Nephron (organoid): ENCODE data around the gene MECP2.

ENCODE experiments used
- H3K27ac Mint-ChIP-seq, 3 experiments: 2 replicates each; pipeline ENCODE4 v1.8.0; 2020; ENCODE audit warnings: mixed read lengths in 3 of 3, mild to moderate bottlenecking in 2 of 3, moderate library complexity in 1 of 3
- H3K27me3 Mint-ChIP-seq: 2 replicates; pipeline ENCODE4 v1.8.0; 2021; ENCODE audit warnings: low read depth, mild to moderate bottlenecking, moderate library complexity, mixed read lengths
- H3K36me3 Mint-ChIP-seq: 2 replicates; pipeline ENCODE4 v1.8.0; 2020; ENCODE audit warnings: low read depth, mixed read lengths
- H3K4me1 Mint-ChIP-seq: 2 replicates; pipeline ENCODE4 v1.8.0; 2020; ENCODE audit warnings: mixed read lengths
- H3K4me3 Mint-ChIP-seq, 3 experiments: 2 replicates each; pipeline ENCODE4 v1.8.0; 2020; ENCODE audit warnings: mild to moderate bottlenecking in 3 of 3, mixed read lengths in 3 of 3, moderate library complexity in 2 of 3
- H3K9me3 Mint-ChIP-seq: 2 replicates; pipeline ENCODE4 v1.8.0; 2020; ENCODE audit warnings: mixed read lengths
- TF ChIP-seq, protein P1 (sequence below), 3 experiments: fragments of 200-600 bp; sonication (generic); IDR thresholded peaks; one replicate each; pipeline ENCODE4 v1.5.0; 2021; ENCODE audit warnings: antibody characterized with exemption in 3 of 3; ENCODE audit not compliant: unreplicated experiment in 3 of 3

Gene MECP2

DNA sequence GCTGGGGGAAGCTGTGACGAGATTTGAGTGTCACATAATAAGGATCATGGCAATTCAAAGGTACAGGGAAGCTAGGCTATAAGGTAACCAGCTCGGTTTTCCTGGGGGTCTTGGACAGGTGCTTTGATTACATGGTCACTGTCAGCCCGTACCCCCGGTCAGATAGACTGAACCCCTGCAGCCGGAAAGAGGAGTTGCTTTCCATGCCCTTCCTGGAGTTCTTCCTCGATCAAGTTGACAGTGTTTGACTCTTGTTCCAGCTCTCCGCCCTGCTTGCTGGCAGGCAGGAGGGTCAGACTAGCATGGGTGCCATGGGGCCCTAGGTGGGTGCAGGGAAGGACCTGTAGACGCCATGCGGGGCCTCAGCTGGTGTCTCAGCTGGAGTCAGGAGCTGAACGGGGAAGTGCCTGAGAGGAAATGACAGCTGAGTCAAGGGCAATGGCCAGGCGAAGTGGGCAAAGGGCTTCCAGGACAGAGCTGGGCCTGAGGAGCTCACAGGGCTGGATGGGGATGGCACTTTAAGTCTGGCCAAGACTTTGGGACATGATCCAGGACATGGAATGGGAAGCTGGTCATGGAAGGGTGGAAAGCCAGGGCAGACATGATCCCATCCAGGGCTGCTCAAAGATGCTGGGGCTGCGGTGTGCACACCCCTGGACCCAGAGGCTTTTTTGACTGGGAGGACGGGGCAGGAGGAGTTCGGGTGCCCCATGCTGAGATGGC, 123.4 kb downstream of the MECP2 start:
- Mint-ChIP-seq H3K4me3 (peak overlapping the region; percentile 91 to 98 (median 92)), H3K27ac (peak overlapping the region; percentile 99 to 100 (median 100)), H3K9me3 (no peaks in the 10 kb centered on the region), H3K27me3 (no peaks in the 10 kb centered on the region), H3K36me3 (no peaks in the 10 kb centered on the region), H3K4me1 (peaks cover 32% of the 10 kb centered on the region)
- TF ChIP-seq, protein P1, sequence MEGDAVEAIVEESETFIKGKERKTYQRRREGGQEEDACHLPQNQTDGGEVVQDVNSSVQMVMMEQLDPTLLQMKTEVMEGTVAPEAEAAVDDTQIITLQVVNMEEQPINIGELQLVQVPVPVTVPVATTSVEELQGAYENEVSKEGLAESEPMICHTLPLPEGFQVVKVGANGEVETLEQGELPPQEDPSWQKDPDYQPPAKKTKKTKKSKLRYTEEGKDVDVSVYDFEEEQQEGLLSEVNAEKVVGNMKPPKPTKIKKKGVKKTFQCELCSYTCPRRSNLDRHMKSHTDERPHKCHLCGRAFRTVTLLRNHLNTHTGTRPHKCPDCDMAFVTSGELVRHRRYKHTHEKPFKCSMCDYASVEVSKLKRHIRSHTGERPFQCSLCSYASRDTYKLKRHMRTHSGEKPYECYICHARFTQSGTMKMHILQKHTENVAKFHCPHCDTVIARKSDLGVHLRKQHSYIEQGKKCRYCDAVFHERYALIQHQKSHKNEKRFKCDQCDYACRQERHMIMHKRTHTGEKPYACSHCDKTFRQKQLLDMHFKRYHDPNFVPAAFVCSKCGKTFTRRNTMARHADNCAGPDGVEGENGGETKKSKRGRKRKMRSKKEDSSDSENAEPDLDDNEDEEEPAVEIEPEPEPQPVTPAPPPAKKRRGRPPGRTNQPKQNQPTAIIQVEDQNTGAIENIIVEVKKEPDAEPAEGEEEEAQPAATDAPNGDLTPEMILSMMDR (IDR thresholded peaks at IDR 0.05; ENCODE audit: unreplicated experiment in 3 of 3), result no peak

- TF ChIP-seq, protein P1 (IDR thresholded peaks at IDR 0.05; ENCODE audit: unreplicated experiment in 3 of 3), result no peak
- Mint-ChIP-seq H3K27ac (peak overlapping the region; percentile 99 to 100 (median 100)), H3K36me3 (no peaks in the 10 kb centered on the region), H3K4me1 (peaks cover 40% of the 10 kb centered on the region), H3K27me3 (no peaks in the 10 kb centered on the region), H3K9me3 (no peaks in the 10 kb centered on the region), H3K4me3 (peak overlapping the region; percentile 91 to 98 (median 92))
Observed at GRCh38 chrX:153973127-153974002, 124.2 kb downstream of the MECP2 start.

DNA sequence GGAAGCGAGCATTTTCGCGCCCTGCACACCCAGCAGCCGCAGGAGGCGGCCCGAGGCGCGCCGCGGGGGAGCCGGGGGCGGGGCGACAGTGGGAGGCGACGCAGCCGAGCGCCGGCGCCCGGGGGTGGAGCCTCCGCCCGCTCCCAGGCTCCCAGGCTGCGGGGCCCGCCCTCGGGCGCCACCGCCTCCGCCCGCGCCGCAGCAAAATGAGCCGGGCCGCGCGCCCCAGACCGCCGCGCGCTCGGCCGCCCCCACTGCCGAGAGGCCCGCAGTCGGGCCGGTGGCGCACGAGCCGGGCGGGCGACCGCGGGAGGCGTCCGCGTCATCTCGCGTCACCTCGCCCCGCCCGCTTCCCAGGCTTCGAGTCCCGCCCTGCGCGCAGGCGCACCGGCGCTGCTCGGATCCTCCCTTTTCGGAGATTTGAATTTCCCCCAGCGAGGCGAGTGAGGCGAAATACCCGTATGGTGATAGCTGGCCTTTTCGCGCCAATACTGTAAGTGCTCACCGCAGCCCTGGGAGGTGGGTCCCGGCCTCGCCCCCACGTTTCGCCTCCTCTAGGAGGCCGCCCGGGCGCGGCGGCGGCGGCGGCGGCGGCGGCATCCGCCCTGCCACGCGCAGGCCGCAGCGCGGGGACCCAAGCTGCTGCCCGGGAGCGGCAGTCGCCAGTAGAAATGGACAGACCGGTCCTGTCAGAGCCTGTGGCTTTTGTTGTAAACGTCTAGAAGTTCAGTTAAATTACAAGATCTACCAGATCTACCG, 125.0 kb downstream of the MECP2 start, which contains the start of gene TMEM187:
TMEM187 (plus strand) TSS at position 387 of the 759 bp plus-strand sequence. CDS start 9,309 bp downstream, outside the sequence.
- Mint-ChIP-seq H3K4me1 (peaks cover 48% of the 10 kb centered on the region), H3K27me3 (peaks cover under 1% of the 10 kb centered on the region), H3K36me3 (peaks cover 2% of the 10 kb centered on the region), H3K27ac (peak within 1 kb of the TSS; percentile 99 to 100 (median 100)), H3K9me3 (no peaks in the 10 kb centered on the region), H3K4me3 (peak within 1 kb of the TSS; percentile 96 to 100 (median 100))
- TF ChIP-seq, protein P1 (IDR thresholded peaks at IDR 0.05; ENCODE audit: unreplicated experiment in 3 of 3), result no peak
